Germinal center (tissue), 1 donor: Measurements from ENCODE around the gene CTSF.
"Not testable (repeated sequence)": the region's sequence is repeated elsewhere in the genome, so short reads cannot be mapped to it uniquely, and the experiment has no call there.

ENCODE experiments used
- DNase-seq: peaks from one replicate; pipeline ENCODE4 v3.0.0; 2012; ENCODE audit warnings: mixed read lengths, low spot score

CTSF gene

GRCh38 chr11:66568124-66568916, at the start of gene CTSF:
CTSF (minus strand) TSS chr11:66568606; CDS start chr11:66568486, 120 bp downstream.
- peak; percentile 90 for DNase-seq

- no peak for DNase-seq
Observed at GRCh38 chr11:66617155-66617834, 48.9 kb upstream of the CTSF start.

- peak; percentile 100 for DNase-seq
Observed at GRCh38 chr11:66616379-66617154, 48.2 kb upstream of the CTSF start, which contains the start of gene RBM14. RBM14 (plus strand) TSS chr11:66616630; CDS start chr11:66616721, 91 bp downstream.

- no peak for DNase-seq
Observed at GRCh38 chr11:66614073-66614472, 45.7 kb upstream of the CTSF start.

GRCh38 chr11:66612458-66612857, 44.1 kb upstream of the CTSF start:
- no peak for DNase-seq

- DNase-seq, result no peak
Observed at GRCh38 chr11:66609721-66610617, 41.6 kb upstream of the CTSF start.

- no peak for DNase-seq
Observed at GRCh38 chr11:66607126-66607834, 38.9 kb upstream of the CTSF start.

GRCh38 chr11:66606608-66607007, 38.2 kb upstream of the CTSF start:
- DNase-seq, result not testable (repeated sequence)

GRCh38 chr11:66604155-66604554, 35.7 kb upstream of the CTSF start:
- no peak for DNase-seq

- DNase-seq, result no peak
Observed at GRCh38 chr11:66603072-66603471, 34.7 kb upstream of the CTSF start.

GRCh38 chr11:66600631-66601233, 32.3 kb upstream of the CTSF start:
- DNase-seq, result no peak

GRCh38 chr11:66600219-66600618, 31.8 kb upstream of the CTSF start:
- DNase-seq, result no peak

- DNase-seq, result no peak
Observed at GRCh38 chr11:66598993-66599392, 30.6 kb upstream of the CTSF start.

- no peak for DNase-seq
Observed at GRCh38 chr11:66595245-66595904, 27.0 kb upstream of the CTSF start.

- DNase-seq, result no peak
Observed at GRCh38 chr11:66593650-66594049, 25.2 kb upstream of the CTSF start.

- DNase-seq, result no peak
Observed at GRCh38 chr11:66593303-66593635, 24.9 kb upstream of the CTSF start.

- peak; percentile 100 for DNase-seq
Observed at GRCh38 chr11:66592457-66593302, 24.3 kb upstream of the CTSF start, which contains the start of the genes CCDC87 and CCS. CCDC87 (minus strand) TSS chr11:66593063; CDS start chr11:66593015, 48 bp downstream. CCS (plus strand) TSS chr11:66593185; CDS start chr11:66593262, 77 bp downstream.

- DNase-seq, result no peak
Observed at GRCh38 chr11:66591175-66591574, 22.8 kb upstream of the CTSF start.
